HG03139 (cell line): ENCODE measurements around the gene GALM.
"Not testable (repeated sequence)": the region's sequence is repeated elsewhere in the genome, so short reads cannot be mapped to it uniquely, and the experiment has no call there.

Experiments
- ATAC-seq: cut with Tn5 transposase; IDR thresholded peaks from one replicate; pipeline ENCODE4 v1.9.1; 2021; ENCODE audit not compliant: unreplicated experiment

Gene GALM

DNA sequence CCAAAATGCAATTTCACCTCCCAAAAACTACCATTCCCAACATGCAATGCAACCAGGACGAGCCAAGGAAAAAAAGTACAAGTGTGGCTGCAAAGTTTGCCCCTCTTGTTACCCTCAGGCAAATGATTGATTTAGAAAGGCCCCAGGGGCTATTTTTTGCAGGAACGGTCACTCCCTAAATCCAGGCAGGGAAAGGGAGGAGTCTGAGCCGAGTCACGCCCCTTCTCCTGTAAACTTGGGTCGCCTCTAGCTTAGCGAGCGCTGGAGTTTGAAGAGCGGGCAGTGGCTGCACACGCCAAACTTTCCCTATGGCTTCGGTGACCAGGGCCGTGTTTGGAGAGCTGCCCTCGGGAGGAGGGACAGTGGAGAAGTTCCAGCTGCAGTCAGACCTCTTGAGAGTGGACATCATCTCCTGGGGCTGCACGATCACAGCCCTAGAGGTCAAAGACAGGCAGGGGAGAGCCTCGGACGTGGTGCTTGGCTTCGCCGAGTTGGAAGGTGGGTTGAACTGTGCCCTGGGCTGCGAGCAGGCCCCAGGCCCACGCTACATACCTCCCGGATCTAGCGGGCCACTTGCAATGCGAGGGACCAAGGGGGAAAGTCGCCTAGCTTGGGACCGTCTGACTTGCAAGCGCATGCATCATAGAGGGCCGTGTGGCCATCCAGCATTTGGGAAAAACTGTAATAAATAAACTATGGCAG, at the start of gene GALM:
GALM (plus strand) TSS at position 261 of the 702 bp plus-strand sequence; CDS start at position 309, 48 bp downstream.
- peak; percentile 46 for ATAC-seq

DNA sequence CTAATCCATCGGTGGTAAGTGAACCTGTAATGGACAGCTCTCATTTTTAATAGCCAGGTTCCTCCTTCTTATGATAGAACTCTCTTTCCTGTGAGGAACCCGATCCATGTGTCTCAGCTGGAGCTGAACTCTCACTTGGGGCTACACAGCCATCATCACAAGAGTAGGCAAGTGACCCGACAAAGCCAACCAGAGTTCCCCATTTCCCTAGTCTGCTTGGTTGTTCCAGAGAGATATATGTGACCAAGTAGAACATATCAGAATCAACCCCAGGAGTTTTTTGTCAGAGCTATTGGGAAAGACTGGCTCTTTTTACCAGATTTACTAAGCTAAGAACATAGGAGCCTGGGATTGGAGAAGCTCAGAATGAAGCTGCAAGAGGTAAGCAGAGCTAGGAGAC, 48.6 kb upstream of the GALM start:
- no peak for ATAC-seq

DNA sequence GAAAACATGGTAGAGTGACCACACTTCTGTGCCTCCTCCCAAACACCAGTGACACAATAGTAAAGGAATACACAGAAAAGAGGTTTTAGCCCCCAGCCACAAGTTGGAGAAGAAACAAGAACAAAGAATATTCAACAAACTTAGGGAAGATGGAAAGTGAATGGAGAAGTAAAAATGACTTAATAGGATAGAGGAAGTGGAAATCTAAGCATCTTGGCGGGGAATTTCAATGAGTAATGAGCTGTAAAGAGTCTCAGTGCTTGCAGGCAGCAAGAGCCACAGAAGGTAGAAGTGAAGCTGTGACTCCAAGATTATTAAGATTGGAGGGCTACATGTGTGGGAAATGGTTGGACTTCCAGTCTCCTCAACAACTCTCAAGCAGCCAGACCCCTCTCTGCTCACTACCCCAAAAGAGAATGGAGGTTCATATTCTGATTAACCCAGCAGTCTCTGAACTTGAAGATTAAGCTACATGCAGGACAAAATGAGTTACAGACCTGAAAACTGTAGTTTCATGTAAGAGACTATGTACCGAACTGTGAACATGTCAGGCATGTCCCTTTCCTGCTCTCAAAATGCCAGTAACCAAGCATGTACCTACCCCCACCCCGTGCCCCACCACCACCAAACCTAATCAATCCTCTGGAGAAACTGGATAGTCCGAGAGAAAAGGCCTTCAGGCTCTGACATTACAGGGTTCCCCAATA, 46.3 kb upstream of the GALM start:
- ATAC-seq, result no peak

DNA sequence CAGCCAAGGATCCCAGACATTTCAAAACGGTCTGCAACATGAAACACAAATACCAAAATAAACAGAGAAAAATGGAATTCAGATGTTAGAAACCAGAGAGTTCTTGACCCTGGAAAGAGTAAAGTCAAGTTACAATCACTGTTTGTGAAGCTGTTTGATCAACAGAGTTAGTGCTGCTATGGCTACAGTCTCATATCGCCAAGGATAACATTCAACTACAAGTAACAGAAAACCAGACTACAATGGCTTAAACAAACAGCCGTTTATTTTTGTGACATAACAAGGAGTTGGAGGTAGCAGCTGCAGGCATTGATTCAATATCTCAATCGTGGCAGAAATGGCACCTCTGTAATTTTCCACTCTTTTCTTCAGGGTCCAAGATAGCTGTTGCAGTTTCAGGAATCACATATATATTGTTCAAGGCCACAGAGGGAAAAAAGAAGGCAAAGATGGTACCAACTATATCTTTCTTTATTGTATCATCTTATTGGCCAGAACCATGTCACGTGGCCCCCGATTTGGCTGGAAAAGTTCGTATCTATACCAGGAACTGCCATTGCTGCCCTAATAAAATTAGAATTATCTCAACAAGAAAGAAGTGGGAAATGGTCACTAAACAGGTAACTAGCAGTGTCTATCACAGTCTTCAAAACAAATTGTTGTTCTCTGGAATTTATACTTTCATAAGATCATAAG, 45.5 kb upstream of the GALM start:
- no peak for ATAC-seq

DNA sequence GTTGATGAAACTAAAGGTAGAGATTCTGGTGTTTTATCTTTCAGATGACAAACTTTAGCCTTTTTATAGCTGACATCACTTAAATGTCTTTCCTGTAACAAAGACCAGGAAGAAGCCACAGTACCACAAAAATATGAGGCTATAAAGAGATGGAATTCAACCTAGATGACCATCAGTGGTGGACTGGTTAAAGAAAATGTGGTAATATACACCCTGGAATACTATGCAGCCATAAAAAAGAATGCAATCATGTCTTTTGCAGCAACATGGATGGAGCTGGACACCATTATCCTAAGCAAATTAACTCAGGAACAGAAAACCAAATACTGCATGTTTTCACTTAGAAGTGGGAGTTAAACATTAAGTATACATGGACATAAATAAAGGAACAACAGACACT, 44.9 kb upstream of the GALM start:
- no peak for ATAC-seq

DNA sequence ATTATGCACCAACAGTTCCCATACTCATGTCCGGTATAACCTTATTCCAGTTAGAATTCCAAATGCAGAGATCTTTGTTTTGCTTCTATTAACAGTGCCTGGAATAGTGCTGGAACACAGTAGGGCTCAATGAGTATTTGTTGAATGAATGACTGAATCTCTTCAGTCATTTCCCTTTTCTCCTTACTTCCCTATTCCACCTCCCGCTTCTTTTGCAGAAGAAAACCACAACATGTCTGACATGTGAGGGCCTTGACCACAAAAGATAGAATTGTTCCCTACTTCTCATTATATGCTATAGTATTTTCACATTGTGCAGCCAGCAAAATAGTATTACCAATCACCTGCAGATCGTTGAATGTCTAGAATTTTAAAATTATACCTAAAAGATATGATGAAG, 43.7 kb upstream of the GALM start:
- no peak for ATAC-seq

DNA sequence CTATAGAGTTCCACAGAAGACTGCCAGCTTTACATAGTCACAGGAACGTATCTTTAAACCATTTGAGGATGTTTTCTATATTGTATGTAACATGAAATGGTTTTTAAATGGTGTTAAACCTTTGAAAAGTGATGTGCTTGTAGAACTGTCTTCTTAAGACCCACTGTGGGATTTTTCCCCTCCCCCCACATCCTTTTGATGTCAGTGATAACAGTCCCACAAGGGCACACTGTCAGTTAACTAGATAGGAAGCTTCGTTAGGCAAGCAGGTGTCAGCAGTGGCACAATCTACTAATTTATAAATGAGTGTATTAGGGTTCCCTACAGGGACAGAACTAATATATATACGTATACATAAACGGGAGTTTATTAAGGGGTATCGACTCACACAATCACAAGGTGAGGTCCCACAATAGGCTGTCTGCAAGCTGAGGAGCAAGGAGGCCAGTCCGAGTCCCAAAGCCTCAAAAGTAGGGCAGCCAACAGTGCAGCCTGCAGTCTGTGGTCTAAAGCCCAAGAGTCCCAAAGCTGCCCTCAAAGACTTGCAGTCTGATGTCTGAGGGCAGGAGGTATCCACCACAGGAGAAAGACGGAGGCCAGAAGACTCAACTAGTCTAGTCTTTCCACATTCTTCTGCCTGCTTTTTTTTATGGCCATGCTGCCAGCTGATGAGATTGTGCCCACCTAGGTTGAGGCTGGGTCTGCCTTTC, 39.4 kb upstream of the GALM start:
- no peak for ATAC-seq

DNA sequence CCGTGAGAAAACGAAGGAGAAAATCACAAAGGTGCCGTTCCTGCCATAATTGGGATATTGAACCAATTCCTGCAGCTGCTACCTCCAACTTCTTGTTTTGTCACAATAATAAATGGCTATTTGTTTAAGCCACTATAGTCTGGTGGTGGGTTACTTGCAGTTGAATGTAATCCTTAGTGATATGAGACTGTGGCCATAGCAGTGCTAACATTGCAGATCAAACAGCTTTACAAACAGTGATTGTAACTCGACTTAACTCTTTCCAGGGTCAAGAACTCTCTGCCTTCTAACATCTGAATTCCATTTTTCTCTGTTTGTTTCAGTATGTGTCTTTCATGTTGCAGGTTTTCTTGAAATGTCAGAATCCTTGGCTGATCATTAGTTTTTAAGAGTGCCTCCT, 38.5 kb upstream of the GALM start:
- ATAC-seq, result no peak

DNA sequence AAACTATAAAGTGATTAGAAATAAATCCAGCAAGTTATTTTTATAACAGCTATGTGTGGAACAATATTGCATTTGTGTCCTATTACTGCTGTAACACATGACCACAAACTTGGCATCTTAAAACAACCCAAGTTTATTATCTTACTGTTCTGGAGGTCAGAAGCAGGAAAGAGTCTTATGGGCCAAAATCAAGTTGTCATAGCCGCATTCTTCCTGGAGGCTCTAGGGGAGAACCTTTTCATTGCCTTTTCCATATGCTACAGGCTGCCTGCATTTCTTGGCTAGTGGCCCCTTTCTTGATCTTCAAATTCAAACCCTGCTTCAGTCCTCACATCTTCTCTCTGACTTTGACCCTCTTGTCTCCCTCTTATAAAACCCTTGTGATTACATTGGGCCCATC, 36.2 kb upstream of the GALM start:
- no peak for ATAC-seq

DNA sequence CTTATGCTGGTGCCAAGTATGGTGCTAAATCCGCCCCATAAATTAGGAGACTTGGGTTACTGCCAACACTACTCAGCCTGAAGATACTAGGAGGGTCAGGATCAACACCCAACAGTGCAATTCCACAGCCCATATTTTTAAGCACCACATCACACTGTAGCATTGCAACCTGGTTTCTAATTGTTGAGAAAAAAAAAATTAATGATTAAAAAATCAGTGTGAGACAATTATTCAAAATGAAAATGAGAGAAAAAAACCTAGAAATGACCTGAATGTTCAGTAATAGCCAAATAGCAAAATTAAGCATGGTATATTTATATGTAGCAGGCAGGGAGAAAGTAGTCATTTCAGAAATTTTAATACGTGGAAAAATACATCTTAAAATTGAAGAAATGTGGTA, 33.9 kb upstream of the GALM start:
- no peak for ATAC-seq

DNA sequence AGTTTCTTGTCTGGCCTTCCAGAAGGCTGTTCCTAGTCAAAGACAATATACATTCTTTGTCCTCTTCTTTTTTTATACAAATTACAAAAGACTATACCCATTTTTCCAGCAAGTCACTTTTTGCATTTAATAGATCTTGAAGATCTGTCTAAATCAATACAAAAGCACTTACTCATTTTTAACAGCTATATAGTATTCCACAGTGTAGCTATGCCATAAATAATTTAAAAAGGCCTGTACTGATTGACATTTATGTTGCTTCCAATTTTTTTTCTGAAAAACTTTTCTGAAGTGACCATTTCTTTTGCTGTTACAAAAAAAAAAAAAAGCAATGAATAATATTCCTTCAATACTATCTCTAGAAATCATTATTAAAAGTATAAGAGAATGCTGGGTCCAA, 32.9 kb upstream of the GALM start:
- no peak for ATAC-seq

DNA sequence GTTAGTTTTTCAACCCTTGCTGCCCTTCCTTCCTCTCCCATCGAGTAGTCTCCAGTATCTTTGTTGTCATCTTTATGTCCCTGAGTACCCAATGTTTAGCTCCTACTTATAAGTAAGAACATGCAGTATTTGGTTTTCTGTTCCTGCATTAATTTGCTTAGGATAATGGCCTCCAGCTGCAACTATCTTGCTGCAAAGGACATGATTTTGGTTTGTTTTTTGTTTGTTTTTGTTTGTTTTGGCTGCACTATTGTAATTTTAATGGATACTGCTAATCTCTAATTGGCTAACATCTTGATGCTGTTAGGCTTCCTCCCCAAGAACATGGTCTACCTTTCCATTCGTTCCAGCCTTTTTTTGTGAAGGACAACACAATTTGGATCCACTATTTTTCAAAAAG, 32.0 kb upstream of the GALM start:
- ATAC-seq, result no peak

DNA sequence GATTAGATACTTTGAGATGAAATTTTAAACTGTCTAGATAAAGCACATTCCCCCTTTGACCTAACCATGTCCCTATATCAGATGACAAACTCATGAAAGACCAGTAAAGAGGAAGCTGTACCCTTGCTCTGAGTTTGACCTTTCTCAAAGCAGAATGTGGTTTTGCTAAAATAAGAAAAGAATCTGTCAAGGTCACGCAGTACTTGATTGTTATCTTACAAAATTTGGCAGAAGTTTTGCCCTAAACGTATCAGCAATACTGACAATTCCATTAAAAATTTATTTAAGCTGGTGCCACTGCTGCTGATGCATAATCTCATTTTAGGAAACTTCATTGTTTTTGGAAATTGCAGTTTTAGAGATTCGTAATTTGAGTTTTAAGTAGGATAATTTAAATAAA, 31.2 kb upstream of the GALM start:
- ATAC-seq, result peak; percentile 91

DNA sequence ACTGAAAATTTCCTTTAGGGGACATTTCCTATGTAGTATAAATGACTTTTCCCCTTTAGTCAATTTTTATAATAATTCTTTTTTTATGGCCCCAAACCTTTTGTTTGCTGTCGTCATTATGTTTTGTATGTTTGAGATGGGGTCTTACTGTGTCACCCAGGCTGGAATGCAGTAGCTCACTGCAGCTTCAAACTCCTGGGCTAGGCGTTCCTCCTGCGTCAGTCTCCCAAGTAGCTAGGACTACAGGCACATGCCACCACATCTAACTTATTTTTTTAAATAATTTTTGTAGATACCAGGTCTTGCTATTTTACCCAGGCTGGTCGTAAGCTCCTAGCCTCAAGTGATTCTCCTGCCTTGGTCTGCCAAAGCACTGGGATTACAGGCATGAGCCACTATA, 30.8 kb upstream of the GALM start:
- no peak for ATAC-seq

DNA sequence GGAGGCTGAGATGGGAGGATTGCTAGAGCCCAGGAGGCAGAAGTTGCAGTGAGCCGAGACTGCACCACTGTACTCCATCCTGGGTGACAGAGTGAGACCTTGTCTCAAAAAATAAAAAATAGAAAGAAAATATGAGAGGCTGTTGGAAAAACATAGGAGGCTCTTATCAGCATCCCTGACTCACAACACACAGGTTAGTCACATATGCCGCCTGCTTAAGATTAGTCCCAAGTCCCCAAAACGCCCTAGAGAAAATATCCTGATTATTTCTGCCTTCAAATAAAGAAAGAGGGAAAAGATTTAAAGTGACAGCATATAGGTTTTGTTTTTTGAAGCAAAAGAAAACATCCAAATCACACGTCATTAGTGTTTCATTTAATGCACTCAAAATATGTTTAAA, 29.8 kb upstream of the GALM start:
- no peak for ATAC-seq

DNA sequence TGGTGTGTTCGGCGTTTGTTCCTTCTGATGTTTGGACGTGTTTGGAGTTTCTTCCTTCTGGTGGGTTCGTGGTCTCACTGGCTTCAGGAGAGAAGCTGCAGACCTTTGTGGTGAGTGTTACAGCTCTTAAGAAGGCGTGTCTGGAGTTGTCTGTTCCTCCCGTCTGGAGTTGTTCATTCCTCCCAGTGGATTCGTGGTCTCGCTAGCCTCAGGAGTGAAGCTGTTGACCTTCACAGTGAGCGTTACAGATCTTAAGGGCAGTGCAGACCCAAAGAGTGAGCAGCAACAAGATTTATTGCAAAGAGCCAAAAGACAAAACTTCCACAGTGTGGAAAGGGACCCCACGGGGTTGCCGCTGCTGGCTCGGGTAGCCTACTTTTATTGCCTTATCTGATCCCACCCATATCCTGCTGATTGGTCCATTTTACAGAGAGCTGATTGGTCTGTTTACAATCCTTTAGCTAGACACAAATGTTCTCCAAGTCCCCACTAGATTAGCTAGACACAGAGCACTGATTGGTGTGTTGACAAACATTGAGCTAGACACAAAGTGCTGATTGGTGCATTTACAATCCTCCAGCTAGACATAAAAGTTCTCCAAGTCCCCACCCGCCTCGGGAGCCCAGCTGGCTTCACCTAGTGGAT, 23.4 kb upstream of the GALM start:
- ATAC-seq, result not testable (repeated sequence)

DNA sequence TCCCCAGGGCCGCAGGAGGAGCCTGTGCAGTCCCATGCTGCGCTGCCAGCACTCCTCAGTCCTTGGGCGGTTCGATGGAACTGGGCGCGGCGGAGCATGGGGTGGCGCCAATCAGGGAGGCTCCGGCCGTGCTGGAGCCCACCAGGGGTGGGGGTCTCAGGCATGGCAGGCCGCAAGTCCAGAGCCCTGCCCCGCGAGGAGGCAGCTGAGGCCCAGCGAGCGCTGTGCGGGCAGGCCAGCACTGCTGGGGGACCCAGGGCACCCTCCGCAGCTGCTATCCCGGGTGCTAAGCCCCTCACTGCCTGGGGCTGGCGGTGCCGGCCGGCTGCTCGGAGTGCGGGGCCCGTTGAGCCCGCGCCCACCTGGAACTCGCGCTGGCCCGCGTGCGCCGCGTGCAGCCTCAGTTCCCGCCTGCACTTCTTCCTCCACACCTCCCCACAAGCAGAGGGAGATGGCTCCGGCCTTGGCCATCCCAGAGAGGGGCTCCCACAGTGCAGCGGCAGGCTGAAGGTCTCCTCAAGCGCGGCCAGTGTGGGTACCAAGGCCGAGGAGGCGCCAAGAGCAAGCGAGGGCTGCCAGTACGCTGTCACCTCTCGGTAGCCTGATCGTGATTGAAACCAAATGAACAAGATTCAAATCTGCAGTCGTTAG, 22.8 kb upstream of the GALM start:
- no peak for ATAC-seq

DNA sequence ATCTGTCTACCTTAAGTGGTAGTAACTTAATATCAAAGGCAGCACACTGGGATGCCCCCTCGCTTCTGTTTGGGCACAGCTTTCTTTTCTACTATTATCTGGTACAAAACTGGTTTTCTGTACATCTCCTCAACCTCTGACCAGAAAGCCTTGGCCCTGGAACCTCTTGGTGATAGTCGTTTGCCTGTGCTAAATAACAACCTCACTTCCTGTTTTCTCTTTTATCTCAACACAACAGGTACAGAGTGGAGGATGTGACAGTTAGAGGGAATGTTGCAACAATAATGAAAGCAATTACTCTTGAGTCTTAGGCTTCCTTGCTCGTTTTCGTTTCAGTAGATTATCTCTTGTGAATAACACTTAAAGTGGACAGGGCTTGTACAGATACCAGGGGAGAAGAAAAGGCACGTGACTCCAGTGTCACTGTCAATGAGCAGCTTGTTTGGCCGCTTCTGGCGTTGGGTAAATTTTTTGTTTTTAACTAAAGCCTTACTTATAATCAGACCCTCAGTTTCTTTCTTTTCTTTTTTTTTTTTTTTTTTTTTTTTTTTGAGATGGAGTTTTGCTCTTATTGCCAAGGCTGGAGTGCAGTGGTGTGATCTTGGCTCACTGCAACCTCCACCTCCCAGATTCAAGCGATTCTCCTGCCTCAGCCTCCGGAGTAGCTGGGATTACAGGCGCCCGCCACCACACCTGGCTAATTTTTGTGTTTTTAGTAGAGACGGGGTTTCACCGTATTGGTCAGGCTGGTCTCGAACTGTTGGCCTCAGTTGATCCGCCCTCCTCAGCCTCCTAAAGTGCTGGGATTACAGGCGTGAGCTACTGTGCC, 22.0 kb upstream of the GALM start:
- ATAC-seq, result not testable (repeated sequence)

DNA sequence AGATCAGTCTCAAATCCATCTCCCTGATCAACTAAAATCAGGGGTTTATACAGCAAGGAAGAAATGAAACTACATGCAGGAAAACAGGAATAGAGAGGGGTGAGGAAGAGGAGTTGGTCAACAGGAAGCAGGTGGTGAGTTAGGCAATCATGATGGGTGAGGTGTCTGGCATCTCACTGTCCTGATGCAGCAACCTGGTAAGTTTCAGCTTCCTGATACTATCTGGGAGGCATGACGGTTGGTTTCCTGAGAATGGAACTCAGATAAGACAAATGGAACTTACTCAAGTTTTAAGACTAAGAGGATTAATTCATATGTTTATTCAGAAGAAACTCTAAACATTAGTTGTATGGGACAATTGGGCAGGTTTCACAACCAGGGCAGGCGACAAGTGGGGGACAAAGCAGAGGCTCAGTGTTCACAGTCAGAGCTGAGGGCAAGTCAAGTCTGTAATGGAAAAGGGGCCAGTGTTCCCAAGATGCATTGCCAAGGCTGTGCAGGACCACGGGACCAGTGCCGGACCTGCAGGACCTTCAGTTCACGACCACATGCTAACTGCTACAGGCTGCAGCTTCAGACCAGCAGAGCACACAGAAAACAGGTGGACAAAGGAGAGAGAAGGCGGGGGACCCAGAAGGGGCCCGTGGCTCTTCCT, 17.7 kb upstream of the GALM start:
- no peak for ATAC-seq
